Subcutaneous abdominal adipose tissue (tissue), 5 donors: ENCODE measurements around the gene ERICH6.

ENCODE experiments used
- H3K27ac ChIP-seq: one replicate; pipeline ENCODE4 v1.7.0; 2013; ENCODE audit warnings: low read depth, mild to moderate bottlenecking, inconsistent platforms, low read length, moderate library complexity
- H3K27me3 ChIP-seq, 5 donors: one replicate each; pipeline ENCODE4 v1.7.0; 2013; ENCODE audit warnings: low read length in 5 of 5, inconsistent platforms in 1 of 5; ENCODE audit not compliant: control insufficient read depth in 5 of 5, insufficient read depth in 4 of 5
- H3K36me3 ChIP-seq, 5 donors: one replicate each; pipeline ENCODE4 v1.7.0; 2013; ENCODE audit warnings: low read length in 5 of 5; ENCODE audit not compliant: control insufficient read depth in 5 of 5, insufficient read depth in 5 of 5
- H3K4me1 ChIP-seq, 5 donors: one replicate each; pipeline ENCODE4 v1.7.0; 2013; ENCODE audit warnings: low read length in 5 of 5, mild to moderate bottlenecking in 3 of 5, moderate library complexity in 1 of 5; ENCODE audit not compliant: control insufficient read depth in 5 of 5, insufficient read depth in 5 of 5
- H3K4me3 ChIP-seq, 5 donors: one replicate each; pipeline ENCODE4 v1.7.0; 2013; ENCODE audit warnings: low read length in 5 of 5, low read depth in 1 of 5
- H3K9ac ChIP-seq, 5 donors: one replicate each; pipeline ENCODE4 v1.7.0; 2013; ENCODE audit warnings: low read length in 5 of 5, mild to moderate bottlenecking in 4 of 5, moderate library complexity in 3 of 5
- H3K9me3 ChIP-seq, 5 donors: one replicate each; pipeline ENCODE4 v1.7.0; 2013; ENCODE audit warnings: low read length in 5 of 5; ENCODE audit not compliant: control insufficient read depth in 5 of 5
- donor health status: healthy.
- donor health status: healthy.
- donor health status: healthy.
- donor health status: healthy.
- donor health status: healthy.

The ERICH6 gene

GRCh38 chr3:150682279-150682678 lies 21.4 kb downstream of the ERICH6 start:
- Histone ChIP-seq H3K27me3 (no peaks in the 10 kb centered on the region), H3K4me1 (no peaks in the 10 kb centered on the region), H3K9ac (no peak overlapping the region), H3K36me3 (no peaks in the 10 kb centered on the region), H3K4me3 (no peak overlapping the region), H3K27ac (no peak overlapping the region), H3K9me3 (no peaks in the 10 kb centered on the region)

DNA sequence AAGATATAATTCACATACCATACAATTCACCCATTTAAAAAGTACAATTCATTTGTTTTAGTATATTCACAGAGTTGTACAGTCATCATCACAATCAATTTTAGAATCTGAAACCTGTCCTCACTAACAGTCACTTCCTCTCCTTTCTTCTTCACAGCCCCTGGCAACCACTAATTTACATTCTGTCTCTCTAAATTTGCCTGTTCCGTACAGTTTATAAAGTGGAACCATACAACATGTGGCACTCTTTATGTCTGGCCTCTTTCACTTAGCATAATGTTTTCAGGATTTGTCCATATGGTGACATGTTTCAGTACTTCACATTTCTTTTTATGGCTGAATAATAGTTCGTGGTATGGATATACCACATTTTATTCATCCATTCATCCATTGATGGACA lies 22.7 kb downstream of the ERICH6 start:
- no peak overlapping the region for H3K27ac ChIP-seq
- H3K27me3 ChIP-seq = no peaks in the 10 kb centered on the region
- peaks cover 0 to 2% (median 2%) of the 10 kb centered on the region in 5 donors for H3K9me3 ChIP-seq
- H3K9ac ChIP-seq = no peak overlapping the region
- H3K4me3 ChIP-seq = no peak overlapping the region
- H3K4me1 ChIP-seq = no peaks in the 10 kb centered on the region
- no peaks in the 10 kb centered on the region for H3K36me3 ChIP-seq

GRCh38 chr3:150680562-150680961 lies 23.2 kb downstream of the ERICH6 start:
- H3K4me1 ChIP-seq = no peaks in the 10 kb centered on the region
- no peak overlapping the region for H3K4me3 ChIP-seq
- H3K9ac ChIP-seq = no peak overlapping the region
- H3K36me3 ChIP-seq = no peaks in the 10 kb centered on the region
- H3K27me3 ChIP-seq = no peaks in the 10 kb centered on the region
- no peak overlapping the region for H3K27ac ChIP-seq
- peaks cover 0 to 7% (median 5%) of the 10 kb centered on the region in 5 donors for H3K9me3 ChIP-seq

DNA sequence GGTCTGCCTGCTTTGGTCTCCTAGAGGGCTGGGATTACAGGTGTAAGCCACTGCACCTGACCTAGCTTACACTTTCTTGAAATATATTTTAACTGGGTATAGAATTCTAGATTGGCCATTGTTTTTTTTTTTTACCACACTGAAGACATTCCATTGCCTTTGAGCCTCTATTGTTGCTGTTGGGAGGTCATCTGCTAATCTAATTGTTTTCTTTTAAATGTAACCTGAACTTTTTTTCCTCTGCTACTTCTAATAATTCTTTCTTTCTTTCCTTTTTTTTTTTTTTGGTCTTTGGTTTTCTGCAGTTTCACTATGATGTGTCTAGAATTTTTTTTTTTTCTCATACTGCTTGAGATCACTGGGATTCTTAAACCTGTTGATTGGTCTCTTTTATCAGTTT lies 28.1 kb downstream of the ERICH6 start:
- no peak overlapping the region for H3K27ac ChIP-seq
- H3K9me3 ChIP-seq = peaks cover 0 to 15% (median 8%) of the 10 kb centered on the region in 5 donors
- no peaks in the 10 kb centered on the region for H3K36me3 ChIP-seq
- H3K4me1 ChIP-seq = no peaks in the 10 kb centered on the region
- no peaks in the 10 kb centered on the region for H3K27me3 ChIP-seq
- no peak overlapping the region for H3K9ac ChIP-seq
- no peak overlapping the region for H3K4me3 ChIP-seq

GRCh38 chr3:150673966-150674365 lies 29.8 kb downstream of the ERICH6 start:
- Histone ChIP-seq H3K9ac (no peak overlapping the region), H3K4me1 (no peaks in the 10 kb centered on the region), H3K9me3 (peaks cover 0 to 15% (median 8%) of the 10 kb centered on the region in 5 donors), H3K27ac (no peak overlapping the region), H3K4me3 (no peak overlapping the region), H3K36me3 (no peaks in the 10 kb centered on the region), H3K27me3 (no peaks in the 10 kb centered on the region)

DNA sequence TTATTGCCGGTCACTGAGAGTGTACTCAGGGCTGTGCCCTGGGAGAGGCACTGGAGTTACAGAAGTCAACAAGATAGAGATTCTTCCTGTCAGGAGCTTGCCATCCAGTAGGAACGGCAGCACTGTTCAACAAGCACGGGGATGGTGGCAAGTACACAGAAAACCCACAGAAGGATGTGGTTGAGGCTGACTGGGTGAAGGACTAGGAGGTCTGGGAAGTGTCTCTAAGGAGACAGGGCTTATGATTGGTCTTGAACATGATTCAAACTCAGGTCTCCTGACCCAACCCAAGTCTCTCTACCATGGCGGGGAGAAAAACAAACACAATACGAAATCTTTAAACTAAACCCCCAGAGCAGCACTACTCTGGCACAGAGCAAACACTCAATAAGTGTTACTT lies 37.6 kb downstream of the ERICH6 start:
- no peaks in the 10 kb centered on the region for H3K36me3 ChIP-seq
- H3K4me3 ChIP-seq = no peak overlapping the region
- no peak overlapping the region for H3K9ac ChIP-seq
- H3K4me1 ChIP-seq = no peaks in the 10 kb centered on the region
- no peaks in the 10 kb centered on the region for H3K9me3 ChIP-seq
- H3K27me3 ChIP-seq = no peaks in the 10 kb centered on the region
- no peak overlapping the region for H3K27ac ChIP-seq

GRCh38 chr3:150663461-150663860 lies 40.3 kb downstream of the ERICH6 start:
- Histone ChIP-seq H3K27ac (no peak overlapping the region), H3K36me3 (no peaks in the 10 kb centered on the region), H3K9me3 (no peaks in the 10 kb centered on the region), H3K9ac (no peak overlapping the region), H3K4me1 (no peaks in the 10 kb centered on the region), H3K4me3 (no peak overlapping the region), H3K27me3 (peaks cover 0 to 3% (median 0%) of the 10 kb centered on the region in 5 donors)

DNA sequence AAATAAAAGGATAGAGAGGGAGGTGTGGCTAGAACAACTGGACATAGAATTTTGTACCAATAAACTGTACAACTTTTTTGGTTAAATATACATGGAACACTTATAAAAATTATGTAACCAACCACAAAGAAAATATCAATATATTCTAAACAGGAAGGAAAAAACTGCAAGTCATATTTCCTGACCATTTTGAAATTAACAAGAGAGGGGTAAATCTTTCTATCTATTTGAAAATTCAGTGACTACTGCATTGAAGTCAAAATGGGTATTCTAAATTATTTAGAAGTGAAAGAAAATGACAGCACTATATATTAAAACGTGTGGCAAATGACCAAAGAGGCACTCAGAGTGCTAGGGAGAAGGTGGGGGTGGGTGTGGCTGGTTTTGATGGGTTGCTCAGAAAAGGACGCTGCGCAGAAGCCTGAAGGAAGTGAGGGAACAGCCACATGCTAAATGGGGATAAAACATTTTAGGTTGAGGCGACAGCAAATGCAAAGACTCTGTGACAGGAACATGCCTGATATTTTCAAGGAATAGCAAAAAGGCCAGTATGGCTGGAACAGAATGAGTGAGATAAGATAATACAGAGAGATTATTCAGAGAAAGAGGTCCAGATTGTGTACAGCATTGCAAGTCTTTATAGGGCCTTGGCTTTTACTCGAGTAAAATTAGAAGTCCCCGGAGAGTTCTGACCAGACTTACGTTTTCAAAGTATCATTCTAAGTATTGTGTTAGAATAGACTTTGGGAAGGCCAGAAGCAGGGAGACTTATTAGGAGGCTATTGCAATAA lies 41.1 kb downstream of the ERICH6 start:
- no peak overlapping the region for H3K27ac ChIP-seq
- H3K4me1 ChIP-seq = no peaks in the 10 kb centered on the region
- no peak overlapping the region for H3K4me3 ChIP-seq
- no peak overlapping the region for H3K9ac ChIP-seq
- H3K36me3 ChIP-seq = no peaks in the 10 kb centered on the region
- H3K9me3 ChIP-seq = no peaks in the 10 kb centered on the region
- peaks cover 0 to 3% (median 0%) of the 10 kb centered on the region in 5 donors for H3K27me3 ChIP-seq

GRCh38 chr3:150656316-150656715 lies 47.4 kb downstream of the ERICH6 start:
- H3K9ac ChIP-seq = no peak overlapping the region
- H3K27ac ChIP-seq = no peak overlapping the region
- H3K27me3 ChIP-seq = peaks cover 0 to 6% (median 0%) of the 10 kb centered on the region in 5 donors
- no peaks in the 10 kb centered on the region for H3K9me3 ChIP-seq
- H3K36me3 ChIP-seq = no peaks in the 10 kb centered on the region
- no peaks in the 10 kb centered on the region for H3K4me1 ChIP-seq
- H3K4me3 ChIP-seq = no peak overlapping the region

DNA sequence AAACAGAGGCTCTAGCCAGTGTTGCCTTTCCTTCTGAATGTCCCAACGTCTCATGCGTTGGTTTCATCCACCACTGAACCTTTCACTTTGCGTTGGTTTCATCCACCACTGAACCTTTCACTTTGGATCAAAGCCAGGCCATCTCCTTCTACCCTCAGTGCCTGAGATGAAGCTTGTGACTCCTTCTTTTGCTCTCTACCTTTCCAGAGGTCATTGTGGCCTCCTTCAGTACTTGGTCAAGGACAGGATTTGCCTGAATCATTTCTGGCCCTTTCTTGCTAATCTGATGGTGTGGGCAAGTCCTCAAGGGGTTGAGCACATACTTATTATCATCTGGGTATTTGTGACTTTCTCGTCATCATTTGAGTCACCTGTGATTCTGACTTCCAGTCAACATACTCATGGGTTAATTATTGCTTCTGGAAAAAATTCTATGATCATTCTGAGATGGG lies 50.6 kb downstream of the ERICH6 start:
- Histone ChIP-seq H3K27ac (no peak overlapping the region), H3K27me3 (peaks cover 0 to 3% (median 0%) of the 10 kb centered on the region in 5 donors), H3K36me3 (no peaks in the 10 kb centered on the region), H3K9me3 (no peaks in the 10 kb centered on the region), H3K4me1 (no peaks in the 10 kb centered on the region), H3K9ac (no peak overlapping the region), H3K4me3 (no peak overlapping the region)
